ENCODE results near the gene MAN2C1.

- TF ChIP-seq, protein P1, sequence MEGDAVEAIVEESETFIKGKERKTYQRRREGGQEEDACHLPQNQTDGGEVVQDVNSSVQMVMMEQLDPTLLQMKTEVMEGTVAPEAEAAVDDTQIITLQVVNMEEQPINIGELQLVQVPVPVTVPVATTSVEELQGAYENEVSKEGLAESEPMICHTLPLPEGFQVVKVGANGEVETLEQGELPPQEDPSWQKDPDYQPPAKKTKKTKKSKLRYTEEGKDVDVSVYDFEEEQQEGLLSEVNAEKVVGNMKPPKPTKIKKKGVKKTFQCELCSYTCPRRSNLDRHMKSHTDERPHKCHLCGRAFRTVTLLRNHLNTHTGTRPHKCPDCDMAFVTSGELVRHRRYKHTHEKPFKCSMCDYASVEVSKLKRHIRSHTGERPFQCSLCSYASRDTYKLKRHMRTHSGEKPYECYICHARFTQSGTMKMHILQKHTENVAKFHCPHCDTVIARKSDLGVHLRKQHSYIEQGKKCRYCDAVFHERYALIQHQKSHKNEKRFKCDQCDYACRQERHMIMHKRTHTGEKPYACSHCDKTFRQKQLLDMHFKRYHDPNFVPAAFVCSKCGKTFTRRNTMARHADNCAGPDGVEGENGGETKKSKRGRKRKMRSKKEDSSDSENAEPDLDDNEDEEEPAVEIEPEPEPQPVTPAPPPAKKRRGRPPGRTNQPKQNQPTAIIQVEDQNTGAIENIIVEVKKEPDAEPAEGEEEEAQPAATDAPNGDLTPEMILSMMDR (IDR thresholded peaks at IDR 0.05), result no peak
- no peak for TF ChIP-seq ZFX (IDR thresholded peaks at IDR 0.05; ENCODE audit: borderline replicate concordance)
These were observed 8.0 kb downstream of the MAN2C1 start for GRCh38 chr15:75360391-75360790.
